SK-N-SH treated with all-trans-retinoic acid at 6 μM for 48 hours (cell line): ENCODE results near the gene POU2F1.

Experiments used
- ARNTL ChIP-seq: fragments of 450-650 bp; formaldehyde crosslinking; IDR thresholded peaks from 2 replicates; pipeline ENCODE4 v1.5.0; 2020; ENCODE audit warnings: low read depth, mild to moderate bottlenecking, moderate library complexity, borderline replicate concordance
- ISL1 ChIP-seq: fragments of 250-450 bp; sonication (Bioruptor Pico); IDR thresholded peaks from 2 replicates; pipeline ENCODE4 v2.1.2; 2022; ENCODE audit warnings: mild to moderate bottlenecking, moderate library complexity
- POU6F1 ChIP-seq: fragments of 250-450 bp; sonication (Bioruptor Pico); IDR thresholded peaks from 2 replicates; pipeline ENCODE4 v1.8.0; 2021; ENCODE audit warnings: low read depth, mild to moderate bottlenecking, moderate library complexity, borderline replicate concordance
- ZNF565 ChIP-seq: fragments of 450-650 bp; formaldehyde crosslinking; conservative IDR thresholded peaks from 2 replicates; pipeline ENCODE4 v1.5.0; 2020; ENCODE audit warnings: low read depth, mild to moderate bottlenecking, moderate library complexity

GRCh38 chr1:167441222-167441621, 220.5 kb downstream of the POU2F1 start:
- TF ChIP-seq ARNTL (no peak), ZNF565 (no peak), POU6F1 (CRISPR knock-in tag) (no peak), ISL1 (CRISPR knock-in tag) (no peak)
